ENCODE data around the gene ZFYVE27. TPM values are rescaled to one million over a fixed set of nuclear protein-coding genes. Genes with fewer than 3 reads are reported as not detected.

ZFYVE27 gene
- total RNA-seq, 1 experiment from 2014 or later = 26.0 TPM

DNA sequence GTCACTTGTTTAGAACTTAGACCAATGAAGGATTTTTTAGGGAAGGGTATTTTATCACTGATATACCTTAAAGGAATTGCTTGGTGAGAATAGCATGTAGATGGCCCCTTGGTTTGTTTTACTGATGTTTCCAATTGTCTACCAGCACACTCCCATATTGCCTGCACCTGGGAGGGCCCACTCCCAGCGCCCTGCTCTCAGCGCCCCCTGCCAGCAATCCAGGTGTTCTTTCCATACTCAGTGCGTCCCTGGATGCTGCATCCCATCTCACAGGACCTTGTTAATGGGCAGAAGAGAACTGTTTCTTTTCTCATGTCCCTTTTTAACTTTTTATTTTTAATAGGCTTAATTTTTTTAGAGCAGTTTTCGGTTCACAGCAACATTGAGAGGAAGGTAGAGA, 59.0 kb downstream of the ZFYVE27 start:
- Mint-ChIP-seq H3K27ac (no peak overlapping the region), H3K36me3 (no peaks in the 10 kb centered on the region), H3K4me3 (no peak overlapping the region), H3K27me3 (ENCODE audit: low read depth) (peaks cover 2% of the 10 kb centered on the region; the same call in 1 of the 2 replicates), H3K4me1 (0 out of 2 replicates have a peak, but pooled peaks cover 4% of the 10 kb centered on the region), H3K9me3 (peaks cover 24% of the 10 kb centered on the region)
- TF ChIP-seq, protein P1, sequence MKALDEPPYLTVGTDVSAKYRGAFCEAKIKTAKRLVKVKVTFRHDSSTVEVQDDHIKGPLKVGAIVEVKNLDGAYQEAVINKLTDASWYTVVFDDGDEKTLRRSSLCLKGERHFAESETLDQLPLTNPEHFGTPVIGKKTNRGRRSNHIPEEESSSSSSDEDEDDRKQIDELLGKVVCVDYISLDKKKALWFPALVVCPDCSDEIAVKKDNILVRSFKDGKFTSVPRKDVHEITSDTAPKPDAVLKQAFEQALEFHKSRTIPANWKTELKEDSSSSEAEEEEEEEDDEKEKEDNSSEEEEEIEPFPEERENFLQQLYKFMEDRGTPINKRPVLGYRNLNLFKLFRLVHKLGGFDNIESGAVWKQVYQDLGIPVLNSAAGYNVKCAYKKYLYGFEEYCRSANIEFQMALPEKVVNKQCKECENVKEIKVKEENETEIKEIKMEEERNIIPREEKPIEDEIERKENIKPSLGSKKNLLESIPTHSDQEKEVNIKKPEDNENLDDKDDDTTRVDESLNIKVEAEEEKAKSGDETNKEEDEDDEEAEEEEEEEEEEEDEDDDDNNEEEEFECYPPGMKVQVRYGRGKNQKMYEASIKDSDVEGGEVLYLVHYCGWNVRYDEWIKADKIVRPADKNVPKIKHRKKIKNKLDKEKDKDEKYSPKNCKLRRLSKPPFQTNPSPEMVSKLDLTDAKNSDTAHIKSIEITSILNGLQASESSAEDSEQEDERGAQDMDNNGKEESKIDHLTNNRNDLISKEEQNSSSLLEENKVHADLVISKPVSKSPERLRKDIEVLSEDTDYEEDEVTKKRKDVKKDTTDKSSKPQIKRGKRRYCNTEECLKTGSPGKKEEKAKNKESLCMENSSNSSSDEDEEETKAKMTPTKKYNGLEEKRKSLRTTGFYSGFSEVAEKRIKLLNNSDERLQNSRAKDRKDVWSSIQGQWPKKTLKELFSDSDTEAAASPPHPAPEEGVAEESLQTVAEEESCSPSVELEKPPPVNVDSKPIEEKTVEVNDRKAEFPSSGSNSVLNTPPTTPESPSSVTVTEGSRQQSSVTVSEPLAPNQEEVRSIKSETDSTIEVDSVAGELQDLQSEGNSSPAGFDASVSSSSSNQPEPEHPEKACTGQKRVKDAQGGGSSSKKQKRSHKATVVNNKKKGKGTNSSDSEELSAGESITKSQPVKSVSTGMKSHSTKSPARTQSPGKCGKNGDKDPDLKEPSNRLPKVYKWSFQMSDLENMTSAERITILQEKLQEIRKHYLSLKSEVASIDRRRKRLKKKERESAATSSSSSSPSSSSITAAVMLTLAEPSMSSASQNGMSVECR (CRISPR knock-in tag; IDR thresholded peaks at IDR 0.05; ENCODE audit: borderline replicate concordance) = no peak
- no peak for TF ChIP-seq RORB (CRISPR knock-in tag; IDR thresholded peaks at IDR 0.05)
- no peak for TF ChIP-seq GABPB1 (CRISPR knock-in tag; IDR thresholded peaks at IDR 0.05)
- TF ChIP-seq SOX15 (CRISPR knock-in tag; IDR thresholded peaks at IDR 0.05) = no peak
- TF ChIP-seq, protein P2, sequence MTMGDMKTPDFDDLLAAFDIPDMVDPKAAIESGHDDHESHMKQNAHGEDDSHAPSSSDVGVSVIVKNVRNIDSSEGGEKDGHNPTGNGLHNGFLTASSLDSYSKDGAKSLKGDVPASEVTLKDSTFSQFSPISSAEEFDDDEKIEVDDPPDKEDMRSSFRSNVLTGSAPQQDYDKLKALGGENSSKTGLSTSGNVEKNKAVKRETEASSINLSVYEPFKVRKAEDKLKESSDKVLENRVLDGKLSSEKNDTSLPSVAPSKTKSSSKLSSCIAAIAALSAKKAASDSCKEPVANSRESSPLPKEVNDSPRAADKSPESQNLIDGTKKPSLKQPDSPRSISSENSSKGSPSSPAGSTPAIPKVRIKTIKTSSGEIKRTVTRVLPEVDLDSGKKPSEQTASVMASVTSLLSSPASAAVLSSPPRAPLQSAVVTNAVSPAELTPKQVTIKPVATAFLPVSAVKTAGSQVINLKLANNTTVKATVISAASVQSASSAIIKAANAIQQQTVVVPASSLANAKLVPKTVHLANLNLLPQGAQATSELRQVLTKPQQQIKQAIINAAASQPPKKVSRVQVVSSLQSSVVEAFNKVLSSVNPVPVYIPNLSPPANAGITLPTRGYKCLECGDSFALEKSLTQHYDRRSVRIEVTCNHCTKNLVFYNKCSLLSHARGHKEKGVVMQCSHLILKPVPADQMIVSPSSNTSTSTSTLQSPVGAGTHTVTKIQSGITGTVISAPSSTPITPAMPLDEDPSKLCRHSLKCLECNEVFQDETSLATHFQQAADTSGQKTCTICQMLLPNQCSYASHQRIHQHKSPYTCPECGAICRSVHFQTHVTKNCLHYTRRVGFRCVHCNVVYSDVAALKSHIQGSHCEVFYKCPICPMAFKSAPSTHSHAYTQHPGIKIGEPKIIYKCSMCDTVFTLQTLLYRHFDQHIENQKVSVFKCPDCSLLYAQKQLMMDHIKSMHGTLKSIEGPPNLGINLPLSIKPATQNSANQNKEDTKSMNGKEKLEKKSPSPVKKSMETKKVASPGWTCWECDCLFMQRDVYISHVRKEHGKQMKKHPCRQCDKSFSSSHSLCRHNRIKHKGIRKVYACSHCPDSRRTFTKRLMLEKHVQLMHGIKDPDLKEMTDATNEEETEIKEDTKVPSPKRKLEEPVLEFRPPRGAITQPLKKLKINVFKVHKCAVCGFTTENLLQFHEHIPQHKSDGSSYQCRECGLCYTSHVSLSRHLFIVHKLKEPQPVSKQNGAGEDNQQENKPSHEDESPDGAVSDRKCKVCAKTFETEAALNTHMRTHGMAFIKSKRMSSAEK (CRISPR knock-in tag; IDR thresholded peaks at IDR 0.05; ENCODE audit: borderline replicate concordance) = no peak
- TF ChIP-seq RELA (CRISPR knock-in tag; IDR thresholded peaks at IDR 0.05; ENCODE audit: borderline replicate concordance) = no peak
- TF ChIP-seq ZBTB21 (CRISPR knock-in tag; IDR thresholded peaks at IDR 0.05; ENCODE audit: borderline replicate concordance) = no peak
- TF ChIP-seq, protein P3, sequence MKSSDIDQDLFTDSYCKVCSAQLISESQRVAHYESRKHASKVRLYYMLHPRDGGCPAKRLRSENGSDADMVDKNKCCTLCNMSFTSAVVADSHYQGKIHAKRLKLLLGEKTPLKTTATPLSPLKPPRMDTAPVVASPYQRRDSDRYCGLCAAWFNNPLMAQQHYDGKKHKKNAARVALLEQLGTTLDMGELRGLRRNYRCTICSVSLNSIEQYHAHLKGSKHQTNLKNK (CRISPR knock-in tag; IDR thresholded peaks at IDR 0.05) = no peak
- TF ChIP-seq, protein P4, sequence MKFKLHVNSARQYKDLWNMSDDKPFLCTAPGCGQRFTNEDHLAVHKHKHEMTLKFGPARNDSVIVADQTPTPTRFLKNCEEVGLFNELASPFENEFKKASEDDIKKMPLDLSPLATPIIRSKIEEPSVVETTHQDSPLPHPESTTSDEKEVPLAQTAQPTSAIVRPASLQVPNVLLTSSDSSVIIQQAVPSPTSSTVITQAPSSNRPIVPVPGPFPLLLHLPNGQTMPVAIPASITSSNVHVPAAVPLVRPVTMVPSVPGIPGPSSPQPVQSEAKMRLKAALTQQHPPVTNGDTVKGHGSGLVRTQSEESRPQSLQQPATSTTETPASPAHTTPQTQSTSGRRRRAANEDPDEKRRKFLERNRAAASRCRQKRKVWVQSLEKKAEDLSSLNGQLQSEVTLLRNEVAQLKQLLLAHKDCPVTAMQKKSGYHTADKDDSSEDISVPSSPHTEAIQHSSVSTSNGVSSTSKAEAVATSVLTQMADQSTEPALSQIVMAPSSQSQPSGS (CRISPR knock-in tag; IDR thresholded peaks at IDR 0.05; ENCODE audit: borderline replicate concordance, low read depth) = no peak
- TF ChIP-seq, protein P5, sequence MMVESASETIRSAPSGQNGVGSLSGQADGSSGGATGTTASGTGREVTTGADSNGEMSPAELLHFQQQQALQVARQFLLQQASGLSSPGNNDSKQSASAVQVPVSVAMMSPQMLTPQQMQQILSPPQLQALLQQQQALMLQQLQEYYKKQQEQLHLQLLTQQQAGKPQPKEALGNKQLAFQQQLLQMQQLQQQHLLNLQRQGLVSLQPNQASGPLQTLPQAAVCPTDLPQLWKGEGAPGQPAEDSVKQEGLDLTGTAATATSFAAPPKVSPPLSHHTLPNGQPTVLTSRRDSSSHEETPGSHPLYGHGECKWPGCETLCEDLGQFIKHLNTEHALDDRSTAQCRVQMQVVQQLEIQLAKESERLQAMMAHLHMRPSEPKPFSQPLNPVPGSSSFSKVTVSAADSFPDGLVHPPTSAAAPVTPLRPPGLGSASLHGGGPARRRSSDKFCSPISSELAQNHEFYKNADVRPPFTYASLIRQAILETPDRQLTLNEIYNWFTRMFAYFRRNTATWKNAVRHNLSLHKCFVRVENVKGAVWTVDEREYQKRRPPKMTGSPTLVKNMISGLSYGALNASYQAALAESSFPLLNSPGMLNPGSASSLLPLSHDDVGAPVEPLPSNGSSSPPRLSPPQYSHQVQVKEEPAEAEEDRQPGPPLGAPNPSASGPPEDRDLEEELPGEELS (CRISPR knock-in tag; IDR thresholded peaks at IDR 0.05) = no peak
- no peak for TF ChIP-seq ZNF232 (CRISPR knock-in tag; IDR thresholded peaks at IDR 0.05)
- TF ChIP-seq, protein P6, sequence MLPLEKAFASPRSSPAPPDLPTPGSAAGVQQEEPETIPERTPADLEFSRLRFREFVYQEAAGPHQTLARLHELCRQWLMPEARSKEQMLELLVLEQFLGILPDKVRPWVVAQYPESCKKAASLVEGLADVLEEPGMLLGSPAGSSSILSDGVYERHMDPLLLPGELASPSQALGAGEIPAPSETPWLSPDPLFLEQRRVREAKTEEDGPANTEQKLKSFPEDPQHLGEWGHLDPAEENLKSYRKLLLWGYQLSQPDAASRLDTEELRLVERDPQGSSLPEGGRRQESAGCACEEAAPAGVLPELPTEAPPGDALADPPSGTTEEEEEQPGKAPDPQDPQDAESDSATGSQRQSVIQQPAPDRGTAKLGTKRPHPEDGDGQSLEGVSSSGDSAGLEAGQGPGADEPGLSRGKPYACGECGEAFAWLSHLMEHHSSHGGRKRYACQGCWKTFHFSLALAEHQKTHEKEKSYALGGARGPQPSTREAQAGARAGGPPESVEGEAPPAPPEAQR (CRISPR knock-in tag; IDR thresholded peaks at IDR 0.05) = no peak
- no peak for TF ChIP-seq NFYB (CRISPR knock-in tag; conservative IDR thresholded peaks at IDR 0.05; ENCODE audit: low read depth)
- ATAC-seq (peak; percentile 60), DNase-seq (ENCODE audit: low spot score) (peak; percentile 57)
- ChIA-PET CTCF (interaction anchor here (0.7 to 4.7 kb wide), 3 partner anchors 22 to 108 kb away, joined by 3 to 57 read pairs (median 3); partner anchors contain the start of gene AVPI1), POLR2A (no interaction called here)

Measured in WTC11 (cell line).